GM23338 (cell line): ENCODE data around the gene TULP3.

ENCODE experiments used
- CREB1 ChIP-seq: fragments of 250-450 bp; sonication (Bioruptor Pico); IDR thresholded peaks from 2 replicates; pipeline ENCODE4 v1.5.0; 2020; ENCODE audit warnings: low read depth, mild to moderate bottlenecking, moderate library complexity
- EZH2 ChIP-seq: fragments of 200-600 bp; sonication (generic); IDR thresholded peaks from one replicate; pipeline ENCODE4 v1.8.0; 2017; ENCODE audit warnings: antibody characterized with exemption, mild to moderate bottlenecking, low read depth; ENCODE audit not compliant: unreplicated experiment
- EZH2phosphoT487 ChIP-seq: fragments of 200-600 bp; sonication (generic); IDR thresholded peaks from one replicate; pipeline ENCODE4 v1.8.1; 2018; ENCODE audit warnings: antibody characterized with exemption; ENCODE audit not compliant: unreplicated experiment
- JUNB ChIP-seq: IDR thresholded peaks from one replicate; pipeline ENCODE4 v1.6.1; 2016; ENCODE audit warnings: antibody characterized with exemption; ENCODE audit not compliant: unreplicated experiment
- NANOG ChIP-seq: IDR thresholded peaks from 2 replicates; pipeline ENCODE4 v1.6.1; 2016; ENCODE audit warnings: antibody characterized with exemption, borderline replicate concordance
- POLR2AphosphoS5 ChIP-seq: IDR thresholded peaks from 2 replicates; pipeline ENCODE4 v1.6.1; 2016; ENCODE audit warnings: antibody characterized with exemption, low read depth
- ZNF114 ChIP-seq: fragments of 250-450 bp; sonication (Bioruptor Pico); IDR thresholded peaks from 2 replicates; pipeline ENCODE4 v1.5.0; 2020; ENCODE audit warnings: mild to moderate bottlenecking, moderate library complexity
- ZNF331 ChIP-seq: fragments of 250-450 bp; sonication (Bioruptor Pico); IDR thresholded peaks from 2 replicates; pipeline ENCODE4 v1.5.0; 2020; ENCODE audit warnings: low read depth, mild to moderate bottlenecking, moderate library complexity
- TF ChIP-seq, protein P1 (sequence below): IDR thresholded peaks from one replicate; pipeline ENCODE4 v1.6.1; 2018; ENCODE audit warnings: antibody characterized with exemption; ENCODE audit not compliant: unreplicated experiment
- TF ChIP-seq, protein P2 (sequence below), 2 experiments: fragments of 200-600 bp in 1 of 2; sonication (generic) in 1 of 2; conservative IDR thresholded peaks; 2 replicates each; pipeline versions ENCODE4 v1.5.1 to v1.6.1; 2016 to 2017; ENCODE audit warnings: antibody characterized with exemption in 2 of 2, low read depth in 2 of 2, mild to moderate bottlenecking in 2 of 2, moderate library complexity in 1 of 2

DNA sequence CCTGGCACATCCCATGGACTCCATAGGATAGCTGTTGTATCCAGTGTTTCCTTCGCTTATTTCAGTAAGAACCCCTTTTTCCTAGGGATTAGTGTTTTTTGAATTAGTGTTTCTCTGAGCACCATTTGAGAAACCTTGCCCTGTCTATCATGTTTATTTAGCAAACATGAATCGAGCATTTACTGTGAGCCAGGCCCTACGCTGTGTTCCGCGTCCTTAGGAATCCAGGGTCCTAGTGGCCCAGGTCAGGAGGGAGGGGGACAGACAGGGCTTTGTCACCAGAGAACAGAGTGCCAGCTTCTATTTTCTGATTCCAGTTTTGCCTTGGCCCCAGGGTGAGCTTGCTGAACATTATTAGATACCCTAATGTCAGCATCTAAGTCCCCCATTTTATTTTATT lies 71.0 kb downstream of the TULP3 start:
- TF ChIP-seq POLR2AphosphoS5 = no peak
- TF ChIP-seq, protein P1, sequence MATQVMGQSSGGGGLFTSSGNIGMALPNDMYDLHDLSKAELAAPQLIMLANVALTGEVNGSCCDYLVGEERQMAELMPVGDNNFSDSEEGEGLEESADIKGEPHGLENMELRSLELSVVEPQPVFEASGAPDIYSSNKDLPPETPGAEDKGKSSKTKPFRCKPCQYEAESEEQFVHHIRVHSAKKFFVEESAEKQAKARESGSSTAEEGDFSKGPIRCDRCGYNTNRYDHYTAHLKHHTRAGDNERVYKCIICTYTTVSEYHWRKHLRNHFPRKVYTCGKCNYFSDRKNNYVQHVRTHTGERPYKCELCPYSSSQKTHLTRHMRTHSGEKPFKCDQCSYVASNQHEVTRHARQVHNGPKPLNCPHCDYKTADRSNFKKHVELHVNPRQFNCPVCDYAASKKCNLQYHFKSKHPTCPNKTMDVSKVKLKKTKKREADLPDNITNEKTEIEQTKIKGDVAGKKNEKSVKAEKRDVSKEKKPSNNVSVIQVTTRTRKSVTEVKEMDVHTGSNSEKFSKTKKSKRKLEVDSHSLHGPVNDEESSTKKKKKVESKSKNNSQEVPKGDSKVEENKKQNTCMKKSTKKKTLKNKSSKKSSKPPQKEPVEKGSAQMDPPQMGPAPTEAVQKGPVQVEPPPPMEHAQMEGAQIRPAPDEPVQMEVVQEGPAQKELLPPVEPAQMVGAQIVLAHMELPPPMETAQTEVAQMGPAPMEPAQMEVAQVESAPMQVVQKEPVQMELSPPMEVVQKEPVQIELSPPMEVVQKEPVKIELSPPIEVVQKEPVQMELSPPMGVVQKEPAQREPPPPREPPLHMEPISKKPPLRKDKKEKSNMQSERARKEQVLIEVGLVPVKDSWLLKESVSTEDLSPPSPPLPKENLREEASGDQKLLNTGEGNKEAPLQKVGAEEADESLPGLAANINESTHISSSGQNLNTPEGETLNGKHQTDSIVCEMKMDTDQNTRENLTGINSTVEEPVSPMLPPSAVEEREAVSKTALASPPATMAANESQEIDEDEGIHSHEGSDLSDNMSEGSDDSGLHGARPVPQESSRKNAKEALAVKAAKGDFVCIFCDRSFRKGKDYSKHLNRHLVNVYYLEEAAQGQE = no peak
- TF ChIP-seq, protein P2, sequence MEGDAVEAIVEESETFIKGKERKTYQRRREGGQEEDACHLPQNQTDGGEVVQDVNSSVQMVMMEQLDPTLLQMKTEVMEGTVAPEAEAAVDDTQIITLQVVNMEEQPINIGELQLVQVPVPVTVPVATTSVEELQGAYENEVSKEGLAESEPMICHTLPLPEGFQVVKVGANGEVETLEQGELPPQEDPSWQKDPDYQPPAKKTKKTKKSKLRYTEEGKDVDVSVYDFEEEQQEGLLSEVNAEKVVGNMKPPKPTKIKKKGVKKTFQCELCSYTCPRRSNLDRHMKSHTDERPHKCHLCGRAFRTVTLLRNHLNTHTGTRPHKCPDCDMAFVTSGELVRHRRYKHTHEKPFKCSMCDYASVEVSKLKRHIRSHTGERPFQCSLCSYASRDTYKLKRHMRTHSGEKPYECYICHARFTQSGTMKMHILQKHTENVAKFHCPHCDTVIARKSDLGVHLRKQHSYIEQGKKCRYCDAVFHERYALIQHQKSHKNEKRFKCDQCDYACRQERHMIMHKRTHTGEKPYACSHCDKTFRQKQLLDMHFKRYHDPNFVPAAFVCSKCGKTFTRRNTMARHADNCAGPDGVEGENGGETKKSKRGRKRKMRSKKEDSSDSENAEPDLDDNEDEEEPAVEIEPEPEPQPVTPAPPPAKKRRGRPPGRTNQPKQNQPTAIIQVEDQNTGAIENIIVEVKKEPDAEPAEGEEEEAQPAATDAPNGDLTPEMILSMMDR (conservative IDR thresholded peaks at IDR 0.05; ENCODE audit: low read depth in 2 of 2) = no peak
- no peak for TF ChIP-seq EZH2
- TF ChIP-seq NANOG = no peak
- no peak for TF ChIP-seq CREB1 (CRISPR knock-in tag)
- no peak for TF ChIP-seq EZH2phosphoT487
- no peak for TF ChIP-seq JUNB
- no peak for TF ChIP-seq ZNF114 (CRISPR knock-in tag)
- no peak for TF ChIP-seq ZNF331 (CRISPR knock-in tag)
